ENCODE results near the gene LHPP.

The LHPP gene

GRCh38 chr10:124622866-124623536 lies 161.4 kb downstream of the LHPP start:
- H3K4me1 Mint-ChIP-seq (ENCODE audit: low read depth): peaks cover 62% of the 10 kb centered on the region
- no peaks in the 10 kb centered on the region for H3K9me3 Mint-ChIP-seq
- H3K27ac Mint-ChIP-seq: no peak overlapping the region
- no peak overlapping the region for H3K4me3 Mint-ChIP-seq
- H3K27me3 Mint-ChIP-seq: no peaks in the 10 kb centered on the region
- no peaks in the 10 kb centered on the region for H3K36me3 Mint-ChIP-seq (ENCODE audit: low read depth)

- no peak overlapping the region for H3K27ac Mint-ChIP-seq
Measured at GRCh38 chr10:124624006-124624405, 162.4 kb downstream of the LHPP start.

GRCh38 chr10:124624466-124624865 lies 162.8 kb downstream of the LHPP start:
- Mint-ChIP-seq H3K9me3 (no peaks in the 10 kb centered on the region), H3K4me1 (ENCODE audit: low read depth) (peaks cover 62% of the 10 kb centered on the region), H3K27me3 (peaks cover 4% of the 10 kb centered on the region), H3K4me3 (no peak overlapping the region), H3K36me3 (ENCODE audit: low read depth) (no peaks in the 10 kb centered on the region), H3K27ac (no peak overlapping the region)

More at GRCh38 chr10:124624006-124624405, 162.4 kb downstream of the LHPP start:
- H3K36me3 Mint-ChIP-seq (ENCODE audit: low read depth): no peaks in the 10 kb centered on the region
- H3K9me3 Mint-ChIP-seq: no peaks in the 10 kb centered on the region
- H3K4me1 Mint-ChIP-seq (ENCODE audit: low read depth): peaks cover 62% of the 10 kb centered on the region
- H3K27me3 Mint-ChIP-seq: no peaks in the 10 kb centered on the region
- no peak overlapping the region for H3K4me3 Mint-ChIP-seq

- Mint-ChIP-seq H3K9me3 (no peaks in the 10 kb centered on the region), H3K4me3 (no peak overlapping the region), H3K36me3 (ENCODE audit: low read depth) (no peaks in the 10 kb centered on the region), H3K27me3 (peaks cover 6% of the 10 kb centered on the region), H3K4me1 (ENCODE audit: low read depth) (peaks cover 62% of the 10 kb centered on the region), H3K27ac (peak overlapping the region; percentile 21)
Measured at GRCh38 chr10:124624895-124625294, 163.3 kb downstream of the LHPP start.

GRCh38 chr10:124625831-124626238 lies 164.2 kb downstream of the LHPP start:
- H3K4me3 Mint-ChIP-seq: no peak overlapping the region
- peaks cover 60% of the 10 kb centered on the region for H3K4me1 Mint-ChIP-seq (ENCODE audit: low read depth)
- H3K27me3 Mint-ChIP-seq: peaks cover 6% of the 10 kb centered on the region
- no peaks in the 10 kb centered on the region for H3K36me3 Mint-ChIP-seq (ENCODE audit: low read depth)
- H3K9me3 Mint-ChIP-seq: no peaks in the 10 kb centered on the region
- H3K27ac Mint-ChIP-seq: no peak overlapping the region

- H3K4me3 Mint-ChIP-seq: peak overlapping the region; percentile 60
- peak overlapping the region; percentile 76 for H3K27ac Mint-ChIP-seq
- no peaks in the 10 kb centered on the region for H3K9me3 Mint-ChIP-seq
Measured at GRCh38 chr10:124626759-124627380, 165.2 kb downstream of the LHPP start.

GRCh38 chr10:124627866-124628675 lies 166.4 kb downstream of the LHPP start:
- no peak overlapping the region for H3K27ac Mint-ChIP-seq
- H3K9me3 Mint-ChIP-seq: no peaks in the 10 kb centered on the region
- no peaks in the 10 kb centered on the region for H3K36me3 Mint-ChIP-seq (ENCODE audit: low read depth)
- H3K4me1 Mint-ChIP-seq (ENCODE audit: low read depth): peaks cover 69% of the 10 kb centered on the region
- H3K4me3 Mint-ChIP-seq: no peak overlapping the region
- peaks cover 6% of the 10 kb centered on the region for H3K27me3 Mint-ChIP-seq

More at GRCh38 chr10:124626759-124627380, 165.2 kb downstream of the LHPP start:
- peaks cover 65% of the 10 kb centered on the region for H3K4me1 Mint-ChIP-seq (ENCODE audit: low read depth)
- no peaks in the 10 kb centered on the region for H3K36me3 Mint-ChIP-seq (ENCODE audit: low read depth)
- H3K27me3 Mint-ChIP-seq: peaks cover 6% of the 10 kb centered on the region

- peaks cover 3% of the 10 kb centered on the region for H3K36me3 Mint-ChIP-seq (ENCODE audit: low read depth)
- peaks cover 6% of the 10 kb centered on the region for H3K27me3 Mint-ChIP-seq
- no peaks in the 10 kb centered on the region for H3K9me3 Mint-ChIP-seq
- H3K4me3 Mint-ChIP-seq: no peak overlapping the region
- peaks cover 72% of the 10 kb centered on the region for H3K4me1 Mint-ChIP-seq (ENCODE audit: low read depth)
- H3K27ac Mint-ChIP-seq: no peak overlapping the region
Measured at GRCh38 chr10:124628676-124629021, 167.0 kb downstream of the LHPP start.

GRCh38 chr10:124629415-124629814 lies 167.8 kb downstream of the LHPP start:
- H3K4me3 Mint-ChIP-seq: no peak overlapping the region
- peaks cover 69% of the 10 kb centered on the region for H3K4me1 Mint-ChIP-seq (ENCODE audit: low read depth)
- peaks cover under 1% of the 10 kb centered on the region for H3K9me3 Mint-ChIP-seq
- peaks cover 6% of the 10 kb centered on the region for H3K27me3 Mint-ChIP-seq
- H3K36me3 Mint-ChIP-seq (ENCODE audit: low read depth): peaks cover 9% of the 10 kb centered on the region
- H3K27ac Mint-ChIP-seq: peak overlapping the region; percentile 62

GRCh38 chr10:124629842-124630241 lies 168.2 kb downstream of the LHPP start:
- no peak overlapping the region for H3K27ac Mint-ChIP-seq
- H3K27me3 Mint-ChIP-seq: peaks cover 6% of the 10 kb centered on the region
- peaks cover 64% of the 10 kb centered on the region for H3K4me1 Mint-ChIP-seq (ENCODE audit: low read depth)
- peaks cover 13% of the 10 kb centered on the region for H3K36me3 Mint-ChIP-seq (ENCODE audit: low read depth)
- no peak overlapping the region for H3K4me3 Mint-ChIP-seq
- peaks cover 5% of the 10 kb centered on the region for H3K9me3 Mint-ChIP-seq

GRCh38 chr10:124630551-124630950 lies 168.9 kb downstream of the LHPP start:
- Mint-ChIP-seq H3K27ac (no peak overlapping the region), H3K9me3 (peaks cover 5% of the 10 kb centered on the region), H3K4me1 (ENCODE audit: low read depth) (peaks cover 62% of the 10 kb centered on the region)

GRCh38 chr10:124632064-124632531 lies 170.5 kb downstream of the LHPP start:
- Mint-ChIP-seq H3K27me3 (peaks cover 6% of the 10 kb centered on the region), H3K9me3 (peaks cover 5% of the 10 kb centered on the region), H3K4me1 (ENCODE audit: low read depth) (peaks cover 65% of the 10 kb centered on the region), H3K27ac (no peak overlapping the region), H3K36me3 (ENCODE audit: low read depth) (peaks cover 18% of the 10 kb centered on the region), H3K4me3 (no peak overlapping the region)

More at GRCh38 chr10:124630551-124630950, 168.9 kb downstream of the LHPP start:
- H3K27me3 Mint-ChIP-seq: peaks cover 6% of the 10 kb centered on the region
- no peak overlapping the region for H3K4me3 Mint-ChIP-seq
- H3K36me3 Mint-ChIP-seq (ENCODE audit: low read depth): peaks cover 18% of the 10 kb centered on the region

GRCh38 chr10:124632566-124632965 lies 170.9 kb downstream of the LHPP start:
- Mint-ChIP-seq H3K27me3 (peaks cover 6% of the 10 kb centered on the region), H3K4me3 (no peak overlapping the region), H3K4me1 (ENCODE audit: low read depth) (peaks cover 65% of the 10 kb centered on the region), H3K36me3 (ENCODE audit: low read depth) (peaks cover 18% of the 10 kb centered on the region), H3K27ac (no peak overlapping the region), H3K9me3 (peaks cover 5% of the 10 kb centered on the region)

GRCh38 chr10:124636271-124636995 lies 174.8 kb downstream of the LHPP start:
- Mint-ChIP-seq H3K4me1 (ENCODE audit: low read depth) (peaks cover 71% of the 10 kb centered on the region), H3K36me3 (ENCODE audit: low read depth) (peaks cover 18% of the 10 kb centered on the region), H3K9me3 (peaks cover 5% of the 10 kb centered on the region), H3K27me3 (no peaks in the 10 kb centered on the region), H3K4me3 (peak overlapping the region; percentile 35), H3K27ac (no peak overlapping the region)
